Motor neuron (in vitro differentiated cells): ENCODE measurements around the gene ACSL6. TPM values are rescaled to one million over a fixed set of nuclear protein-coding genes. Genes with fewer than 3 reads are reported as not detected.

Experiments used
- ATAC-seq, 8 experiments: fragments of 200-7000 bp; cut with Tn5 transposase; replicated peaks in 6 of 8; 2 replicates each; pipeline ENCODE4 v1.8.0; 2021; ENCODE audit warnings: mild to moderate bottlenecking in 8 of 8, moderate library complexity in 8 of 8
- H3K27ac ChIP-seq, 2 donors: fragments of 250-450 bp; sonication (Bioruptor Pico); 2 replicates each; pipeline ENCODE4 v1.9.0; 2021; ENCODE audit warnings: antibody characterized with exemption in 2 of 2, mild to moderate bottlenecking in 2 of 2, moderate library complexity in 1 of 2
- H3K4me1 ChIP-seq, 2 donors: fragments of 250-450 bp; sonication (Bioruptor Pico); replicated peaks in 1 of 2; 2 replicates each; pipeline ENCODE4 v1.6.1; 2021; ENCODE audit warnings: antibody characterized with exemption in 2 of 2, mild to moderate bottlenecking in 2 of 2, moderate library complexity in 1 of 2
- H3K4me3 ChIP-seq, 5 donors: fragments of 250-450 bp; sonication (Bioruptor Pico); 2 replicates each; pipeline ENCODE4 v1.9.0; 2021; ENCODE audit warnings: antibody characterized with exemption in 5 of 5, mild to moderate bottlenecking in 5 of 5, moderate library complexity in 4 of 5
- WGBS, 10 experiments: fragments of 450-650 bp; shearing (Covaris generic); methylation state at CpG; one replicate each; pipeline ENCODE4 v1.0.0; 2022; 5-methylcytosine and 5-hydroxymethylcytosine counted together
- in situ Hi-C, 9 experiments: fragments of 400-800 bp; cut with MboI; loops; one replicate each; pipeline ENCODE4 v1.15.0; 2021; ENCODE audit warnings: low sequenced_read_pairs in 9 of 9, low pct_unique_long_range_greater_than_20kb in 2 of 9; ENCODE audit not compliant: unreplicated experiment in 9 of 9
- total RNA-seq, 8 experiments: library from RNA; unstranded; fragments of 300-600 nt; gene quantifications; 2 replicates each; pipeline versions ENCODE4 v1.2.3 to v1.2.4, GENCODE V29; 2022

Gene ACSL6
- total RNA-seq, 8 experiments from 2014 or later = 0.31 to 20.5 (median 8.7) TPM

- Histone ChIP-seq H3K4me1 (no peaks in the 10 kb centered on the region), H3K4me3 (no peak overlapping the region), H3K27ac (no peak overlapping the region)
- in situ Hi-C loops = loop anchor here in 5 of 9 experiments (25.0 kb wide), 3 partner anchors 207 to 432 kb away; no protein-coding TSS in a partner anchor
- ATAC-seq = no peak
Measured at GRCh38 chr5:132019337-132019736, 7.9 kb upstream of the ACSL6 start.

- no peak overlapping the region for H3K4me3 ChIP-seq
- 12 to 80% (median 35%) methylated on average over 1 to 8 of the region's 10 CpGs; no CpG with 5 or more reads in 2 of the 10 experiments for WGBS, 10 experiments
- no peak overlapping the region for H3K27ac ChIP-seq
- no peaks in the 10 kb centered on the region for H3K4me1 ChIP-seq
- ATAC-seq = no peak
- in situ Hi-C loops = loop anchor here in 5 of 9 experiments (25.0 kb wide), 3 partner anchors 206 to 431 kb away; no protein-coding TSS in a partner anchor
Measured at GRCh38 chr5:132017738-132018625, 6.5 kb upstream of the ACSL6 start.

- Histone ChIP-seq H3K4me1 (no peaks in the 10 kb centered on the region), H3K27ac (no peak overlapping the region), H3K4me3 (no peak overlapping the region)
- in situ Hi-C loops = loop anchor here in 5 of 9 experiments (25.0 kb wide), 3 partner anchors 205 to 430 kb away; no protein-coding TSS in a partner anchor
- 17 to 100% (median 70%) methylated on average over 2 to 4 of the region's 4 CpGs; no CpG with 5 or more reads in 1 of the 10 experiments for WGBS, 10 experiments
- ATAC-seq = no peak
Measured at GRCh38 chr5:132017316-132017715, 5.9 kb upstream of the ACSL6 start.

- no peak overlapping the region for H3K4me3 ChIP-seq
- in situ Hi-C loops = loop anchor here in 5 of 9 experiments (25.0 kb wide), 3 partner anchors 204 to 429 kb away; no protein-coding TSS in a partner anchor
- H3K27ac ChIP-seq = no peak overlapping the region
- no peak for ATAC-seq
- 10 to 100% (median 80%) methylated on average over 1 to 2 of the region's 3 CpGs; no CpG with 5 or more reads in 5 of the 10 experiments for WGBS, 10 experiments
- no peaks in the 10 kb centered on the region for H3K4me1 ChIP-seq
Measured at GRCh38 chr5:132016721-132017250, 5.3 kb upstream of the ACSL6 start.

GRCh38 chr5:132013711-132014110 is 2.3 kb upstream of the ACSL6 start:
- 33 to 80% (median 80%) methylated on average over 1 to 2 of the region's 2 CpGs; no CpG with 5 or more reads in 7 of the 10 experiments for whole genome bisulfite sequencing, 10 experiments
- no peak overlapping the region for H3K27ac ChIP-seq
- H3K4me1 ChIP-seq = peaks cover 3 to 6% of the 10 kb centered on the region in 2 donors
- in situ Hi-C loops = loop anchor here in 5 of 9 experiments (25.0 kb wide), 3 partner anchors 201 to 426 kb away; no protein-coding TSS in a partner anchor
- no peak overlapping the region for H3K4me3 ChIP-seq
- peak in 2 of 8 experiments; percentile 7 to 25 for ATAC-seq

GRCh38 chr5:132013006-132013689 is 1.7 kb upstream of the ACSL6 start:
- Histone ChIP-seq H3K4me3 (no peak overlapping the region), H3K4me1 (peaks cover 3 to 6% of the 10 kb centered on the region in 2 donors), H3K27ac (no peak overlapping the region)
- WGBS, 10 experiments = 60 to 100% (median 79%) methylated on average over 1 to 3 of the region's 5 CpGs; no CpG with 5 or more reads in 4 of the 10 experiments
- peak in 7 of 8 experiments; percentile 54 to 68 (median 61) for ATAC-seq
- in situ Hi-C loops = loop anchor here in 5 of 9 experiments (25.0 kb wide), 3 partner anchors 201 to 426 kb away; no protein-coding TSS in a partner anchor

GRCh38 chr5:132012371-132013005 is 1.0 kb upstream of the ACSL6 start:
- whole genome bisulfite sequencing, 10 experiments = 20 to 80% methylated on average over 1 to 2 of the region's 7 CpGs; no CpG with 5 or more reads in 8 of the 10 experiments
- no peak overlapping the region for H3K27ac ChIP-seq
- H3K4me3 ChIP-seq = peak overlapping the region in 2 of 5 donors; percentile 47 to 87
- peaks cover 3 to 6% of the 10 kb centered on the region in 2 donors for H3K4me1 ChIP-seq
- peak in 5 of 8 experiments; percentile 16 to 75 (median 20) for ATAC-seq
- in situ Hi-C loops = loop anchor here in 5 of 9 experiments (25.0 kb wide), 3 partner anchors 200 to 425 kb away; no protein-coding TSS in a partner anchor

- in situ Hi-C loops = loop anchor here in 5 of 9 experiments (25.0 kb wide), 3 partner anchors 199 to 424 kb away; no protein-coding TSS in a partner anchor
- 9 to 40% (median 11%) methylated on average over 1 to 9 of the region's 46 CpGs; no CpG with 5 or more reads in 6 of the 10 experiments for WGBS, 10 experiments
- Histone ChIP-seq H3K27ac (peak overlapping the region in 1 of 2 donors; percentile 29), H3K4me3 (peak overlapping the region; percentile 47 to 87 (median 58)), H3K4me1 (peaks cover 3 to 6% of the 10 kb centered on the region in 2 donors)
- ATAC-seq = peak in 5 of 8 experiments; percentile 35 to 52 (median 44)
Measured at GRCh38 chr5:132010989-132011621, 353 bp downstream of the ACSL6 start.

- Histone ChIP-seq H3K27ac (no peak overlapping the region), H3K4me3 (peak overlapping the region; percentile 47 to 87 (median 58)), H3K4me1 (peaks cover 3 to 6% of the 10 kb centered on the region in 2 donors)
- ATAC-seq = peak in 2 of 8 experiments; percentile 1 to 11
- WGBS, 10 experiments = 20 to 100% (median 63%) methylated on average over 1 to 5 of the region's 6 CpGs; no CpG with 5 or more reads in 7 of the 10 experiments
- in situ Hi-C loops = loop anchor here in 5 of 9 experiments (25.0 kb wide), 3 partner anchors 198 to 423 kb away; no protein-coding TSS in a partner anchor
Measured at GRCh38 chr5:132010645-132010988, 841 bp downstream of the ACSL6 start.

GRCh38 chr5:132009706-132010405 is 1.6 kb downstream of the ACSL6 start:
- no peak for ATAC-seq
- in situ Hi-C loops = loop anchor here in 6 of 9 experiments (10.0 to 25.0 kb wide), 4 partner anchors 195 to 423 kb away; no protein-coding TSS in a partner anchor
- Histone ChIP-seq H3K27ac (no peak overlapping the region), H3K4me3 (no peak overlapping the region), H3K4me1 (peaks cover 3 to 6% of the 10 kb centered on the region in 2 donors)
- WGBS, 10 experiments = 14 to 33% methylated on average over 1 of the region's 3 CpGs; no CpG with 5 or more reads in 8 of the 10 experiments
